SK-N-SH treated with all-trans-retinoic acid at 6 μM for 48 hours (cell line): ENCODE results near the gene GREM2.

Source experiments
- ATAC-seq: fragments of 200-7000 bp; cut with Tn5 transposase; 3 replicates; pipeline ENCODE4 v1.9.1; 2020; ENCODE audit warnings: mild to moderate bottlenecking, moderate library complexity
- ARNTL ChIP-seq: fragments of 450-650 bp; formaldehyde crosslinking; IDR thresholded peaks from 2 replicates; pipeline ENCODE4 v1.5.0; 2020; ENCODE audit warnings: low read depth, mild to moderate bottlenecking, moderate library complexity, borderline replicate concordance
- BACH2 ChIP-seq: fragments of 250-450 bp; sonication (Bioruptor Pico); IDR thresholded peaks from 2 replicates; pipeline ENCODE4 v1.9.0; 2021; ENCODE audit warnings: mild to moderate bottlenecking, borderline replicate concordance
- CREB5 ChIP-seq: fragments of 250-450 bp; sonication (Bioruptor Pico); IDR thresholded peaks from 2 replicates; pipeline ENCODE4 v1.5.1; 2020; ENCODE audit warnings: low read depth, mild to moderate bottlenecking, moderate library complexity
- CSRNP3 ChIP-seq: fragments of 250-450 bp; sonication (Bioruptor Pico); IDR thresholded peaks from 2 replicates; pipeline ENCODE4 v1.5.1; 2021; ENCODE audit warnings: mild to moderate bottlenecking, moderate library complexity
- ESRRG ChIP-seq: fragments of 250-450 bp; sonication (Bioruptor Pico); IDR thresholded peaks from 2 replicates; pipeline ENCODE4 v1.6.1; 2021; ENCODE audit warnings: mild to moderate bottlenecking
- GLIS3 ChIP-seq: fragments of 250-450 bp; sonication (Bioruptor Pico); IDR thresholded peaks from 2 replicates; pipeline ENCODE4 v1.5.0; 2020; ENCODE audit warnings: mild to moderate bottlenecking, moderate library complexity
- OSR1 ChIP-seq: fragments of 250-450 bp; sonication (Bioruptor Pico); IDR thresholded peaks from 2 replicates; pipeline ENCODE4 v1.8.0; 2022; ENCODE audit warnings: moderate library complexity, mild to moderate bottlenecking, inconsistent platforms
- POU6F1 ChIP-seq: fragments of 250-450 bp; sonication (Bioruptor Pico); IDR thresholded peaks from 2 replicates; pipeline ENCODE4 v1.8.0; 2021; ENCODE audit warnings: low read depth, mild to moderate bottlenecking, moderate library complexity, borderline replicate concordance
- PPARA ChIP-seq: fragments of 250-450 bp; sonication (Bioruptor Pico); IDR thresholded peaks from 2 replicates; pipeline ENCODE4 v1.5.0; 2020; ENCODE audit warnings: mild to moderate bottlenecking, borderline replicate concordance
- RARB ChIP-seq: fragments of 250-450 bp; sonication (Bioruptor Pico); IDR thresholded peaks from 2 replicates; pipeline ENCODE4 v1.8.0; 2021; ENCODE audit warnings: mild to moderate bottlenecking, moderate library complexity
- SNAI2 ChIP-seq: fragments of 250-450 bp; sonication (Bioruptor Pico); IDR thresholded peaks from 2 replicates; pipeline ENCODE4 v1.5.0; 2020; ENCODE audit warnings: mild to moderate bottlenecking, moderate library complexity
- TCF4 ChIP-seq: fragments of 250-450 bp; sonication (Bioruptor Pico); IDR thresholded peaks from 2 replicates; pipeline ENCODE4 v1.8.0; 2021; ENCODE audit warnings: mild to moderate bottlenecking, moderate library complexity, borderline replicate concordance
- TOX ChIP-seq: fragments of 250-450 bp; sonication (Bioruptor Pico); IDR thresholded peaks from 2 replicates; pipeline ENCODE4 v1.8.0; 2021; ENCODE audit warnings: mild to moderate bottlenecking, moderate library complexity, borderline replicate concordance
- TSHZ2 ChIP-seq: fragments of 250-450 bp; sonication (Bioruptor Pico); IDR thresholded peaks from 2 replicates; pipeline ENCODE4 v1.5.0; 2020; ENCODE audit warnings: mild to moderate bottlenecking, moderate library complexity
- ZC3H10 ChIP-seq: fragments of 250-450 bp; sonication (Bioruptor Pico); IDR thresholded peaks from 2 replicates; pipeline ENCODE4 v1.5.1; 2021; ENCODE audit warnings: mild to moderate bottlenecking, moderate library complexity
- ZFP3 ChIP-seq: fragments of 250-450 bp; sonication (Bioruptor Pico); IDR thresholded peaks from 2 replicates; pipeline ENCODE4 v1.5.0; 2020; ENCODE audit warnings: mild to moderate bottlenecking, moderate library complexity
- ZFP30 ChIP-seq: fragments of 450-650 bp; formaldehyde crosslinking; IDR thresholded peaks from 2 replicates; pipeline ENCODE4 v1.5.0; 2022; ENCODE audit warnings: mild to moderate bottlenecking, moderate library complexity
- ZNF70 ChIP-seq: fragments of 450-650 bp; formaldehyde crosslinking; IDR thresholded peaks from 2 replicates; pipeline ENCODE4 v1.5.0; 2020; ENCODE audit warnings: mild to moderate bottlenecking, moderate library complexity
- ZNF8 ChIP-seq: fragments of 450-650 bp; formaldehyde crosslinking; IDR thresholded peaks from 2 replicates; pipeline ENCODE4 v1.5.0; 2020; ENCODE audit warnings: mild to moderate bottlenecking, moderate library complexity

Gene GREM2

GRCh38 chr1:240582953-240583352 lies 29.0 kb downstream of the GREM2 start:
- ATAC-seq = no peak
- TF ChIP-seq SNAI2 = no peak
- 0 out of 2 replicates have a peak, but pooled peaks have one; percentile 6 for TF ChIP-seq ZC3H10

- no peak for TF ChIP-seq CSRNP3 (CRISPR knock-in tag)
- ATAC-seq = no peak
Measured at GRCh38 chr1:240579511-240579910, 32.4 kb downstream of the GREM2 start.

GRCh38 chr1:240577095-240577494 lies 34.9 kb downstream of the GREM2 start:
- no peak for ATAC-seq
- no peak for TF ChIP-seq CREB5
- TF ChIP-seq SNAI2 = no peak
- no peak for TF ChIP-seq GLIS3
- TF ChIP-seq BACH2 (CRISPR knock-in tag) = no peak
- TF ChIP-seq ARNTL (CRISPR knock-in tag) = no peak
- TF ChIP-seq PPARA = no peak
- TF ChIP-seq ZNF8 = no peak
- TF ChIP-seq ZNF70 (CRISPR knock-in tag) = no peak
- no peak for TF ChIP-seq ESRRG
- no peak for TF ChIP-seq TSHZ2 (CRISPR knock-in tag)
- TF ChIP-seq RARB (CRISPR knock-in tag) = no peak
- TF ChIP-seq ZC3H10 = no peak
- TF ChIP-seq ZFP30 = no peak
- TF ChIP-seq TOX (CRISPR knock-in tag) = no peak
- TF ChIP-seq POU6F1 (CRISPR knock-in tag) = no peak
- TF ChIP-seq ZFP3 (CRISPR knock-in tag) = no peak

GRCh38 chr1:240575981-240576662 lies 35.8 kb downstream of the GREM2 start:
- no peak for TF ChIP-seq POU6F1 (CRISPR knock-in tag)
- TF ChIP-seq GLIS3 = no peak
- no peak for TF ChIP-seq TCF4 (CRISPR knock-in tag)
- TF ChIP-seq ARNTL (CRISPR knock-in tag) = no peak
- no peak for TF ChIP-seq ZNF70 (CRISPR knock-in tag)
- TF ChIP-seq ZFP30 = no peak
- no peak for TF ChIP-seq OSR1 (CRISPR knock-in tag)
- ATAC-seq = peak; percentile 67
